Endothelial cell of umbilical vein (primary cell): ENCODE data around the gene GGT6. TPM values are rescaled to one million over a fixed set of nuclear protein-coding genes. Genes with fewer than 3 reads are reported as not detected.
A peak's percentile ranks its signal among the peaks of the same experiment; 100 is the strongest.

ENCODE experiments used
- BruUV-seq: library from RNA; stranded (reverse); fragments of 400-500 nt; replicated peaks from 2 replicates; lab custom pipeline; 2021; lab: Mats Ljungman, UMichigan
- CTCF ChIA-PET: fragments of 300-600, 350-600 bp; sonication (Branson Sonifier 250); formaldehyde crosslinking; loops from one replicate; lab custom pipeline; 2021; ENCODE audit warnings: antibody characterized with exemption, inconsistent platforms; lab: Charles Lee
- POLR2A ChIA-PET: fragments of 300-600, 350-600 bp; sonication (Branson Sonifier 250); formaldehyde crosslinking; loops from one replicate; lab custom pipeline; 2021; ENCODE audit warnings: antibody characterized with exemption, inconsistent platforms; lab: Charles Lee
- DNase-seq: peaks from one replicate; pipeline ENCODE4 v3.0.0-alpha.2; 2011; ENCODE audit warnings: low read depth, low spot score
- FAIRE-seq: peaks from 2 replicates; lab custom pipeline; 2011; peaks lifted over from hg19 to GRCh38; lab: Jason Lieb, UNC
- H2AFZ ChIP-seq: 2 replicates; pipeline ENCODE4 v1.6.0; 2012; ENCODE audit warnings: low read depth, low read length, control low read depth, inconsistent platforms
- H3K27ac ChIP-seq: 2 replicates; pipeline ENCODE4 v1.5.1; 2011; ENCODE audit warnings: low read depth, mild to moderate bottlenecking, control low read depth, low read length, moderate library complexity; ENCODE audit not compliant: insufficient read depth
- H3K27me3 ChIP-seq, 2 experiments: 2 replicates each; pipeline versions ENCODE4 v1.6.0 to v1.6.1; 2011; ENCODE audit warnings: low read length in 2 of 2, mixed read lengths in 1 of 2; ENCODE audit not compliant: control insufficient read depth in 2 of 2, insufficient read depth in 2 of 2
- H3K36me3 ChIP-seq, 2 experiments: 2 replicates in 1 of 2; 3 replicates in 1 of 2; pipeline ENCODE4 v1.5.1; 2011; ENCODE audit warnings: low read length in 2 of 2, mild to moderate bottlenecking in 1 of 2, moderate library complexity in 1 of 2; ENCODE audit not compliant: control insufficient read depth in 2 of 2, insufficient read depth in 2 of 2; ENCODE audit errors: extremely low read depth in 1 of 2
- H3K4me1 ChIP-seq: 3 replicates; pipeline ENCODE4 v1.5.1; 2011; ENCODE audit warnings: mild to moderate bottlenecking, low read length; ENCODE audit not compliant: control insufficient read depth, insufficient read depth; ENCODE audit errors: extremely low read depth
- H3K4me2 ChIP-seq: 2 replicates; pipeline ENCODE4 v1.6.1; 2011; ENCODE audit warnings: low read length, control low read depth, mixed read lengths; ENCODE audit not compliant: insufficient read depth
- H3K4me3 ChIP-seq, 3 experiments: fragments of 200-600 bp in 1 of 3; sonication (generic), shearing (Covaris generic) in 1 of 3; replicated peaks in 1 of 3; 2 replicates each; pipeline ENCODE4 v1.5.1; 2011 to 2016; ENCODE audit warnings: control low read depth in 3 of 3, low read length in 3 of 3, mild to moderate bottlenecking in 2 of 3, inconsistent platforms in 1 of 3, low read depth in 1 of 3, moderate library complexity in 1 of 3; ENCODE audit not compliant: insufficient read depth in 1 of 3
- H3K79me2 ChIP-seq: 2 replicates; pipeline ENCODE4 v1.6.0; 2012; ENCODE audit warnings: low read length, inconsistent platforms; ENCODE audit not compliant: control insufficient read depth, insufficient read depth
- H3K9ac ChIP-seq: replicated peaks from 2 replicates; pipeline ENCODE3; 2011; ENCODE audit warnings: low read length, control low read depth; ENCODE audit not compliant: insufficient read depth; ENCODE audit errors: extremely low read depth
- H3K9me1 ChIP-seq: replicated peaks from 3 replicates; pipeline ENCODE4 v1.6.0; 2011; ENCODE audit warnings: mild to moderate bottlenecking, low read length; ENCODE audit not compliant: control insufficient read depth, insufficient read depth; ENCODE audit errors: extremely low read depth
- H3K9me3 ChIP-seq: replicated peaks from 2 replicates; pipeline ENCODE4 v1.5.1; 2012; ENCODE audit warnings: low read length, inconsistent platforms; ENCODE audit not compliant: control insufficient read depth, insufficient read depth
- H4K20me1 ChIP-seq: replicated peaks from 2 replicates; pipeline ENCODE3; 2011; ENCODE audit warnings: mild to moderate bottlenecking, low read length; ENCODE audit not compliant: control insufficient read depth, insufficient read depth; ENCODE audit errors: extremely low read depth
- EZH2 ChIP-seq: IDR thresholded peaks from 2 replicates; pipeline ENCODE4 v1.6.1; 2012; ENCODE audit warnings: borderline replicate concordance, low read depth, mild to moderate bottlenecking, moderate library complexity, low read length, inconsistent platforms; ENCODE audit not compliant: severe bottlenecking
- FOS ChIP-seq: IDR thresholded peaks from 2 replicates; pipeline ENCODE4 v1.6.1; 2011; ENCODE audit warnings: mild to moderate bottlenecking, low read length, moderate library complexity, borderline replicate concordance; ENCODE audit not compliant: insufficient read depth
- GATA2 ChIP-seq: IDR thresholded peaks from 2 replicates; pipeline ENCODE4 v1.7.0; 2011; ENCODE audit warnings: low read depth, mild to moderate bottlenecking, moderate library complexity, mixed read lengths, low read length; ENCODE audit not compliant: insufficient read length, insufficient read depth
- JUN ChIP-seq: IDR thresholded peaks from 2 replicates; pipeline ENCODE4 v1.6.1; 2011; ENCODE audit warnings: borderline replicate concordance, low read depth; ENCODE audit not compliant: insufficient read length, insufficient read depth
- MAX ChIP-seq: IDR thresholded peaks from 2 replicates; pipeline ENCODE4 v1.6.1; 2011; ENCODE audit not compliant: insufficient read depth, insufficient read length
- MYC ChIP-seq: IDR thresholded peaks from one replicate; pipeline ENCODE4 v1.6.1; 2011; ENCODE audit warnings: mild to moderate bottlenecking, low read depth, low read length
- POLR2A ChIP-seq: IDR thresholded peaks from 2 replicates; pipeline ENCODE4 v1.6.1; 2012; ENCODE audit warnings: low read depth, mild to moderate bottlenecking, control low read depth, low read length
- POLR2AphosphoS5 ChIP-seq: IDR thresholded peaks from 2 replicates; pipeline ENCODE4 v1.6.1; 2012; ENCODE audit warnings: low read depth, mild to moderate bottlenecking, control low read depth, low read length, moderate library complexity; ENCODE audit not compliant: insufficient read depth
- dilution Hi-C: fragments of 300-500 bp; cut with MboI; formaldehyde crosslinking; loops from one replicate; pipeline ENCODE4 v1.15.0; 2019; ENCODE audit warnings: low sequenced_read_pairs; ENCODE audit not compliant: extremely low pct_ligation_motif_present
- intact Hi-C: fragments of 100-400 bp; cut with micrococcal nuclease; formaldehyde crosslinking; loops from one replicate; pipeline ENCODE4 v1.10.0; 2022
- polyA plus RNA-seq, 4 experiments: library from polyadenylated mRNA; depleted of rRNA in 3 of 4; stranded (reverse) in 3 of 4; unstranded in 1 of 4; fragments of >200 nt; gene quantifications; 2 replicates each; pipeline versions ENCODE4 v1.2.1 to v1.2.3, GENCODE V29; 2011 to 2012; ENCODE audit warnings: missing spikeins in 1 of 4
- total RNA-seq: library from RNA; stranded (reverse); gene quantifications from 2 replicates; pipeline ENCODE4 v1.2.3, GENCODE V29; 2021
- TF ChIP-seq, protein P1 (sequence below), 2 donors: IDR thresholded peaks; 1 replicate in 1 of 2; 2 replicates in 1 of 2; pipeline ENCODE4 v1.5.1; 2011; ENCODE audit warnings: low read length in 2 of 2, mild to moderate bottlenecking in 2 of 2, moderate library complexity in 2 of 2, control low read depth in 1 of 2, inconsistent platforms in 1 of 2, low read depth in 1 of 2; ENCODE audit not compliant: insufficient read depth in 1 of 2; ENCODE audit errors: extremely low read depth in 1 of 2

Gene GGT6
- total and polyA plus RNA-seq, 2 donors (not counting 3 experiments of a cell fraction or from before 2014, with no cell fraction given): not detected

GRCh38 chr17:4544951-4545216, 15.5 kb downstream of the GGT6 start:
- Histone ChIP-seq H3K36me3 (peaks cover 7 to 24% of the 10 kb centered on the region in 2 experiments), H3K27me3 (no peaks in the 10 kb centered on the region), H3K4me1 (peaks cover 15% of the 10 kb centered on the region), H3K27ac (no peak overlapping the region), H2AFZ (no peak overlapping the region), H3K9me1 (no peaks in the 10 kb centered on the region), H3K4me3 (no peak overlapping the region), H3K4me2 (no peak overlapping the region), H3K9ac (no peak overlapping the region), H3K9me3 (no peaks in the 10 kb centered on the region), H4K20me1 (no peaks in the 10 kb centered on the region), H3K79me2 (no peaks in the 10 kb centered on the region)
- BruUV-seq: TSS peak; percentile 19
- dilution Hi-C loops (no loop called here), intact Hi-C loops (no loop called here)
- TF ChIP-seq GATA2: no peak
- no peak for TF ChIP-seq MYC
- TF ChIP-seq FOS: no peak
- no peak for TF ChIP-seq JUN
- no peak for TF ChIP-seq POLR2AphosphoS5
- POLR2A ChIA-PET: no interaction called here
- no peak for FAIRE-seq
- CTCF ChIA-PET: interaction anchor here (1.2 to 4.0 kb wide), 2 partner anchors 10 to 22 kb away, joined by 4 to 9 read pairs; partner anchors contain the start of gene MYBBP1A
- DNase-seq: no peak

GRCh38 chr17:4544135-4544950, 16.0 kb downstream of the GGT6 start:
- no peak for DNase-seq
- POLR2A ChIA-PET: interaction anchor here (0.6 kb wide), 2 partner anchors 83 to 350 kb away, joined by 8 read pairs; no protein-coding TSS in a partner anchor
- TF ChIP-seq FOS (no peak), JUN (no peak), EZH2 (no peak), MYC (no peak), MAX (no peak), POLR2A (no peak), POLR2AphosphoS5 (no peak), GATA2 (no peak)
- TF ChIP-seq, protein P1, sequence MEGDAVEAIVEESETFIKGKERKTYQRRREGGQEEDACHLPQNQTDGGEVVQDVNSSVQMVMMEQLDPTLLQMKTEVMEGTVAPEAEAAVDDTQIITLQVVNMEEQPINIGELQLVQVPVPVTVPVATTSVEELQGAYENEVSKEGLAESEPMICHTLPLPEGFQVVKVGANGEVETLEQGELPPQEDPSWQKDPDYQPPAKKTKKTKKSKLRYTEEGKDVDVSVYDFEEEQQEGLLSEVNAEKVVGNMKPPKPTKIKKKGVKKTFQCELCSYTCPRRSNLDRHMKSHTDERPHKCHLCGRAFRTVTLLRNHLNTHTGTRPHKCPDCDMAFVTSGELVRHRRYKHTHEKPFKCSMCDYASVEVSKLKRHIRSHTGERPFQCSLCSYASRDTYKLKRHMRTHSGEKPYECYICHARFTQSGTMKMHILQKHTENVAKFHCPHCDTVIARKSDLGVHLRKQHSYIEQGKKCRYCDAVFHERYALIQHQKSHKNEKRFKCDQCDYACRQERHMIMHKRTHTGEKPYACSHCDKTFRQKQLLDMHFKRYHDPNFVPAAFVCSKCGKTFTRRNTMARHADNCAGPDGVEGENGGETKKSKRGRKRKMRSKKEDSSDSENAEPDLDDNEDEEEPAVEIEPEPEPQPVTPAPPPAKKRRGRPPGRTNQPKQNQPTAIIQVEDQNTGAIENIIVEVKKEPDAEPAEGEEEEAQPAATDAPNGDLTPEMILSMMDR (IDR thresholded peaks at IDR 0.05; ENCODE audit: extremely low read depth in 1 of 2, insufficient read depth in 1 of 2, low read depth in 1 of 2, low read length in 2 of 2): no peak
- Histone ChIP-seq H3K9me3 (no peaks in the 10 kb centered on the region), H2AFZ (no peak overlapping the region), H3K4me2 (no peak overlapping the region), H3K36me3 (peaks cover 7 to 26% of the 10 kb centered on the region in 2 experiments), H3K4me3 (no peak overlapping the region), H3K79me2 (no peaks in the 10 kb centered on the region), H3K4me1 (peaks cover 16% of the 10 kb centered on the region), H4K20me1 (no peaks in the 10 kb centered on the region), H3K9me1 (no peaks in the 10 kb centered on the region), H3K27me3 (no peaks in the 10 kb centered on the region), H3K27ac (no peak overlapping the region), H3K9ac (no peak overlapping the region)
- intact Hi-C loops (no loop called here), dilution Hi-C loops (no loop called here)
- CTCF ChIA-PET: interaction anchor here (1.2 to 4.0 kb wide), 2 partner anchors 10 to 22 kb away, joined by 4 to 9 read pairs; partner anchors contain the start of gene MYBBP1A
- no peak for FAIRE-seq
- BruUV-seq: no TSS peak
